ENCODE measurements around the gene PTPRD. TPM values are rescaled to one million over a fixed set of nuclear protein-coding genes. Genes with fewer than 3 reads are reported as not detected.

Gene PTPRD
- total and polyA plus RNA-seq, 9 donors = 16.2 to 231 (median 85.8) TPM

- Histone ChIP-seq H3K36me3 (no peaks in the 10 kb centered on the region), H3K4me3 (no peak overlapping the region), H3K27me3 (no peaks in the 10 kb centered on the region), H3K4me1 (ENCODE audit: insufficient read depth) (no peaks in the 10 kb centered on the region), H3K27ac (no peak overlapping the region), H3K9me3 (no peaks in the 10 kb centered on the region)
- no peak for DNase-seq
- intact Hi-C loops (cut with DNase I) = no loop called here
- no peak for TF ChIP-seq CTCF (IDR thresholded peaks at IDR 0.05)
- TF ChIP-seq EP300 (IDR thresholded peaks at IDR 0.05) = no peak
- no peak for TF ChIP-seq POLR2A (IDR thresholded peaks at IDR 0.05)
Measured at GRCh38 chr9:8799615-8800014, 1813.2 kb downstream of the PTPRD start.

DNA sequence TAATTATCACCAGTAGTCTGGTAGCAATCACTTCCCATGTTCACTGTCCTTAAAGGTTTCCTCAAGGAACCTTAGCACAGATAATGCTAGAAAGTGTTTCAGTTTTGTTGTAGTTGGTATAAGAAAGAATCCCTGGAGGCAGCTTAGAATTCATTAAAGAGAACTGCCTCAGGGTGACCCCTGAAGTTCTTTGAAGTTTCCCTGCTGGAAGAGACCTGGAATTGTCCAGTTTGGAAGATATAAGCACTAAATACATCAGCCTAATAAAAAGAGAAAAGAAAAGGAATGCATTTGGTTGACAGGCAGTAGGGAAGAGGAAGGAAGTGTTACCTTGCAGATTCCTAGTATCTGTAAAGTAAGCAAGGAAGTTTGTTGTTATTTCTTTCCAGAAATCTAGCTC is 1813.6 kb downstream of the PTPRD start:
- no peaks in the 10 kb centered on the region for H3K36me3 ChIP-seq
- no peak for DNase-seq
- no peaks in the 10 kb centered on the region for H3K9me3 ChIP-seq
- no peak overlapping the region for H3K27ac ChIP-seq
- no peak overlapping the region for H3K4me3 ChIP-seq
- intact Hi-C loops (cut with DNase I) = no loop called here
- H3K27me3 ChIP-seq = no peaks in the 10 kb centered on the region
- no peak for TF ChIP-seq EP300 (IDR thresholded peaks at IDR 0.05)
- no peak for TF ChIP-seq POLR2A (IDR thresholded peaks at IDR 0.05)
- TF ChIP-seq CTCF (IDR thresholded peaks at IDR 0.05) = no peak
- no peaks in the 10 kb centered on the region for H3K4me1 ChIP-seq (ENCODE audit: insufficient read depth)

DNA sequence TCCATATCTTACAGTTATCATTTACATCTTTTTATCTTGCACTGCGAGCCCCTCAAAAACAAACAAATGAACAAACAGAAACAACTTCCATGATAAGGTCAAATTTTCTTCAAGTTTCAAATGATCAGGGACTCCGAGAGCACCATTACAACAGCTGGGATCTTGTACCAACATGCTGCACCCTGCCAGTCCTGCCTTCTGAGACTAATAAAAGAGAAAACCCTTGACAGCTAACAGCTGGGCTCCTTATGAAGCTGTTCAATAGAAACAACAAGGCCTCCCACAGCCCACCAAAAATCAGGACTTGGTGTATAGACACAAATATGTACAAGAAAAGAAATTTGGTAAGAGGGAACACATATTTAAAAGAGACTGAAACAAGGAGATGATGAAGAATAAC is 1828.0 kb downstream of the PTPRD start:
- no peaks in the 10 kb centered on the region for H3K9me3 ChIP-seq
- H3K27ac ChIP-seq = peak overlapping the region in 1 of 2 donors; percentile 78
- intact Hi-C loops (cut with DNase I) = no loop called here
- 9 to 22% (median 14%) methylated on average over 2 of the region's 2 CpGs for WGBS, 3 donors
- DNase-seq = no peak
- H3K36me3 ChIP-seq = no peaks in the 10 kb centered on the region
- H3K4me3 ChIP-seq = no peak overlapping the region
- H3K4me1 ChIP-seq (ENCODE audit: insufficient read depth) = peaks cover 8% of the 10 kb centered on the region
- no peaks in the 10 kb centered on the region for H3K27me3 ChIP-seq
- no peak for TF ChIP-seq POLR2A (IDR thresholded peaks at IDR 0.05)

- H3K4me3 ChIP-seq = no peak overlapping the region
- H3K9me3 ChIP-seq = no peaks in the 10 kb centered on the region
- WGBS, 3 donors = 40 to 44% (median 41%) methylated on average over 6 of the region's 6 CpGs
- H3K4me1 ChIP-seq (ENCODE audit: insufficient read depth) = peaks cover 8% of the 10 kb centered on the region
- TF ChIP-seq POLR2A (IDR thresholded peaks at IDR 0.05) (no peak), CTCF (IDR thresholded peaks at IDR 0.05) (no peak), EP300 (IDR thresholded peaks at IDR 0.05) (no peak)
- no peaks in the 10 kb centered on the region for H3K36me3 ChIP-seq
- H3K27me3 ChIP-seq = no peaks in the 10 kb centered on the region
- intact Hi-C loops (cut with DNase I) = no loop called here
- H3K27ac ChIP-seq = peak overlapping the region in 1 of 2 donors; percentile 78
- no peak for DNase-seq
Measured at GRCh38 chr9:8783941-8784340, 1828.9 kb downstream of the PTPRD start.

DNA sequence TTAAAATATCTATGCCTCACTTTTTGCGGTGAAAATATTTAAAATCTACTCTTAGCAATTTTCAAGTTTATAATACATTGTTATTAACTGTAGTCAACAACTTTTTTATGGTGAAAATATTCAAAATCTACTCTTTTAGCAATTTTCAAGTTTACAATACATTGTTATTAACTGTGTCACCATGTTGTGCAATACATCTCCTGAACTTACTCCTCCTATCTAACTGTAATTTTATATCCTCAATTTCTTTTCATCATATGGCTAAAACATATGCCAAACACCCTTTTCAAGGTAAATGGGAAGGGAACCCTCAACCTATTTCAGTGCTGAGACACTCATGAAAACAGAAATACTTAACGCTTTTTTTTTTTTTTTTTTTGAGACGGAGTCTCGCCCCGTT is 1830.6 kb downstream of the PTPRD start:
- DNase-seq = no peak
- H3K36me3 ChIP-seq = no peaks in the 10 kb centered on the region
- TF ChIP-seq CTCF (IDR thresholded peaks at IDR 0.05) (no peak), EP300 (IDR thresholded peaks at IDR 0.05) (no peak), POLR2A (IDR thresholded peaks at IDR 0.05) (no peak)
- H3K4me3 ChIP-seq = no peak overlapping the region
- H3K4me1 ChIP-seq (ENCODE audit: insufficient read depth) = peaks cover 8% of the 10 kb centered on the region
- H3K27ac ChIP-seq = no peak overlapping the region
- no peaks in the 10 kb centered on the region for H3K27me3 ChIP-seq
- 97 to 98% (median 98%) methylated on average over 5 of the region's 5 CpGs for WGBS, 3 donors
- intact Hi-C loops (cut with DNase I) = no loop called here
- no peaks in the 10 kb centered on the region for H3K9me3 ChIP-seq

All from ovary (tissue), 9 donors.